Pons (tissue), 1 donor: ENCODE data around the gene DENND5B.

Source experiments
- DNase-seq: peaks from one replicate; pipeline ENCODE4 v3.0.0-alpha.2; 2016; ENCODE audit warnings: low spot score

The DENND5B gene

DNA sequence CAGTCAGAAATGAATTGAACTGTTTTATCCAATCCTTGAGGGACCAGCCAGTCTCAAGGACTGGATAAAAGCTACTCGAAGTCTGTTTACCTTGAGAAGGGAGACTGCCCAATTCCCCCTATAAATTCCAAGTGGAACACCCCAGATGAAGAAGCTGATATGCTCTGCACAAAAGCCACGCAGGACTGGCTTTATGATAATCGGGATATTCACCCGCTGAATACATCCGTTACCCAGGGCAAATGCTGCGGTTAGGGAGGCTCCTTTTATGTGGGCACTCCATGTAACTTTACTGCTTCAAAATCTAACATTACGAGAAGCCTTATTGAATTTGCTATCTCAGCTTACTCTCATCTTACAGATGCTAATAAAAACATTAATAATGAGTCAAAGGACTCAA, 119.1 kb downstream of the DENND5B start:
- no peak for DNase-seq

DNA sequence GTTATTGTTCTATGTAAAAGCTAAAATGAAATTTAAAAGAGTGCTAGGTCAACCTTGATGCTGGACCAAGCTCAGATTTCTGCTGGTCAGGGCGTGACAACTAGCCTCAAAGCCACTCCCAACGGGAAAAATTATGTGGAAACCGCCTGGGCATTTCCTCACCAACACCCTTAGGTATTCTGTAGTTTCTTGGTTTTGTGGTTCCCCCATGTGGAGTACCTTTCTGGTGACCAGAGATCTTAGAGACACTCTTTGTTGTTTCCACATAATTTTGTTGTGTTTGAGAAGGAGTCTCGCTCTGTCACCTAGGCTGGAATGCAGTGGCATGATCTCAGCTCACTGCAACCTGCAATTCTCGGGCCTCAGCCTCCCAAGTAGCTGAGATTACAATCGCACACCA, 119.9 kb downstream of the DENND5B start:
- no peak for DNase-seq

DNA sequence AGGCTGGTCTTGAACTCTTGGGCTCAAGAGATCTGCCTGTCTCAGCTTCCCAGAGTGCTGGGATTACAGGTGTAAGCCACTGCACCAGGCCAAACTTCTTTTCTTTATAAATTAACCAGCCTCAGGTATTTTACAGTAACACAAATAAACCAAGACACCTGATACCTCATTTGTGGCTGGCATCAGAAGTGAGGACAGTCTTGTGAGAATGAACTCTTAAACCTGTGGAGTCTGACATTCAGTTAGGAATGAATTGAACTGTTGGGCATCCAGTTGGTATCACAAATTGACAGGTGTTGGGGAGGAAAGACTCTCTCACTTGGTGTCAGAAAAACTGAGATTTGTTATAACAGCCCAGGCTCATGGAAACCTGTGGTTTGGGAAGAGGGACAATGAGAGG, 120.5 kb downstream of the DENND5B start:
- DNase-seq: no peak

DNA sequence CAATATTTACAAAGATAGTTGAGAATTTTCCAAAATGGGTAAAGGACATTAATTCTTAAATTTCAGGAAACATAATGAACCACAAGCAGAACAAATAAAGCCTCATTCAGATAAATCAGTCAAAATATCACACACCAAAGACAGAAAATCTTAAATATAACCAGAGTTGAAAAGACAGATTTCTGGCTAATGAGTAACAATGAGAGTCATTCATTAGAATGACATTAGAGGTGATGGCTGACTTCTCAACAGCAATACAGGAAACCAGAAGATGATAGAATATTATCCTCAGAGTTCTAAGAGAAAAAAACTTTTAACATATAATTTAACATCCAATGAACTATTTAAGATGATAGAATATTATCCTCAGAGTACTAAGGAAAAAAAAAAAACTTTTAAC, 124.2 kb downstream of the DENND5B start:
- DNase-seq: no peak

DNA sequence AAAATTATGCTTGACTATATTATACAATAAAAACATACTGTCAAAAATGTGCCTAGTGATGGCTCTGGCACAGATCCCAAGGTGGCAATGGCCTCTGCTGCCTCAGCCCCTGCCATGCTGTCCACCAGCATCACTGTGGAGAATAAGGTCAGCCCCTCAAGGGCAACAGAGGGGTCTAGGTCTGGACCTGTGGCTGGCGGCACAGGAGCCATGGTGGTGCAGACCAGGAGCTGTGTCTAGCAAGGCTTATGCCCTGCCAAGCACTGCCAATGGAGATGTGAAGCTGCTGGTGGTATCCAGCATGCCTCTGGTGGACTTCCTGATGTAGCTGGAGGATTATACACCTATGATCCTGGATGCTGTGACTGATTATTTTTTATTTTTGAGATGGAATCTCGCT, 125.9 kb downstream of the DENND5B start:
- no peak for DNase-seq

DNA sequence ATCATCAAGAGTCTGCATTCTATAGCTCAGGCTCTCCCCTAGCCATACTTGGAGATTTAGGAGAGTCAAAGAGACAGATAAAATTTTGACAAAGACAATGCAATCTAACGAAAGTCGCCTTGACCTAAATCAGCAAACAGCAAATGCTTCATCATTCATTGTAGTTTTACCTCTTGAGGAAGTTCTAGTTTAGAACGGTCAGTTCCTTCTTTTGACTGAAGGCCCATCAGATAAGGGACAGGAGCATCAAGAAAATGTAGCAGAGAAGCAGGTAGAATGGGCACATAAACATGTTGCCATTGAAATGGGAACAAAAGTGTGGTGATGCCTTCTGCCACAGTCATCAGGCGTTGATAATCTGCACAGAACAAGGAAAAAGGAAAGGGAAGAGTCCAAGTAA, 130.9 kb downstream of the DENND5B start:
- DNase-seq: no peak

DNA sequence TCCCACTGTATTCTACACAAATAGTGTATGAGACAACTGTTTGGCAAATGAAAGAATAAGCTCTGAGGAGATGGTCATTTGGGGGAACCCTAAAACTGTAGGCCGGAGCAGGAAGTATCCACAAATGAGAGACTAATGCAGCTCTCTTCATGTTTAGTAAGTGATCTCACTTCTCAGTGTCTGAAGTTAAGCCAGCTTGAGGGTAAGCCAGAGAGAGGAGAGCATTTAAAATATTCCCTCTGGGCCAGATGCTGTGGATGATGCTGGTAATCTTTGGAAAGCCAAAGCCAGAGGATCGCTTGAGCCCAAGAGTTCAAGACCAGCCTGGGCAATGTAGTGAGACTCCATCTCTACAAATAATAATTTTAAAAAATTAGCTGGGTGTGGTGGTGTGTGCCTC, 134.4 kb downstream of the DENND5B start:
- no peak for DNase-seq

DNA sequence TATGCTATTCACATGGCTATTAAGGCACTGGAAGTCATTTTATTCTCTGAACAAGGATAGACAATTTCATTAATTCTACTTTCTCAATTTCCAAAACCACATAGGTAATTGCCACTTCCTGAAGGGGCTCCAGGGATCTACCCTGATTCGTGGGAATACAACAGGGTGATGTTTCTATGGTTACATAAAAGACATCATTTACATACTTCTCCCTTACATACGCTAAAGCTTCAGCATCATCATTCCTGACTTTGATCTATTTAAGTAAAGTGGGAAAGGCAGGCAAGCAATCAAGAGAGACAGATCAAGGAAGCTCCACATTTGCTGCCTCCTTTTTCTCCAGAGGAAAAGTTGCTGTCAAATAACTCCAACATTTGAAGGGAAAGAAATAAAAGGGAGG, 146.2 kb downstream of the DENND5B start:
- DNase-seq: no peak

DNA sequence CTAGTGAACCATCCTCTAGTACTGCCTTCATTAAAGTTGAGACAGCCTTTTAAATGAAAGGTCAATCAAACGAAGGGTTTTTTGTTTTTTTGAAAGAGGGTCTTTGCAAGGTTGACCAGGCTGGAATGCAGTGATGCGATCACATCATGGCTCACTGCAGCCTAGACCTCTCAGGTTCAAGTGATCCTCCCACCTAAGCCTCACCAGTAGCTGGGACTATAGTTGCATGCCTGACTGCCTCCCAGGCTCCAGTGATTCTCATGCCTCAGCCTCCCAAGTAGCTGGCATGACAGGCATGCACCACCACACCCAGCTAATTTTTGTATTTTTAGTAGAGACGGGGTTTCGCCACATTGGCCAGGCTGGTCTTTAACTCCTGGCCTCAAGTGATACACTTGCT, 150.3 kb downstream of the DENND5B start:
- no peak for DNase-seq

DNA sequence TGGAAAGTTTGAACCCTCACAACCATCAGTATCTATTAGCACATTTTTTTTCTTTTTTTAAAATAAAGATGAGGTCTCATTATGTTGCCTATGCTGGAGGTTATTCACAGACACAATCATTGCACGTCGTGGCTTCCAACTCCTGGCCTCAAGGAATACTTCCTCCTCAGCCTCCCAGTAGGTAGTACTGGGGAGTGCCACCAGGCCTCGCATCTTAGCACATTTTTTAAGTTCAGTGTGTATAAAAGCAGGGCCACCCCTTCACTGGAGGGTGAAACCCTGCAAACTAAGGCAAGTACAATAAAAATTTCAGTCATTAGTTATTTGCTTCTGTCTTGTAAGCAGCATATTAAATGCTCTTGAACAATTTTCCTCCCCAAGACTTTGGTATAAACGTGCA, 150.8 kb downstream of the DENND5B start:
- DNase-seq: no peak

DNA sequence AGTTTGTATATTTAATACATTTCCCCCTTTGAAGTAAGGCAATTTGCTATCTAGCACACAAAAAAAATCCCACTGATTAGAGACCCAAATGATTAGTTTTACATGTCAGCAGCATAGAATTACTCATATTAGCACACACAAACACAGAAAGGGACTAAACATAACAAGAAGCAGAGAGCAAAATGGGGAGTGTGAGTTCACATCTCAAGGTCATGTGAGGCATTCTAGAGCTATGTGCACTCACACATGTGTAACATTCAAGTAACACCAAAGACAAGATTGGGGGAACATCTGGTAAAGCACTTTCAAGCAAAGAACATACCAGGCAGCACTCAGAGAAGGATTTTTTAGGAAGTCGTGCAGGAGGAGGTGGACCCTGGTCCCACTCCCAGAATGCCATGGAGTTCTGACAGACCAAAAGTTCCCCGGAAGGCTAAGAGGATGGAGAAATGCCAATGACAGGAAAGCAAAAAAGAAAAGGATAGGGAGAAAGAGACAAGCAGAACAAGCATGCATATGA, 159.2 kb downstream of the DENND5B start:
- DNase-seq: no peak

DNA sequence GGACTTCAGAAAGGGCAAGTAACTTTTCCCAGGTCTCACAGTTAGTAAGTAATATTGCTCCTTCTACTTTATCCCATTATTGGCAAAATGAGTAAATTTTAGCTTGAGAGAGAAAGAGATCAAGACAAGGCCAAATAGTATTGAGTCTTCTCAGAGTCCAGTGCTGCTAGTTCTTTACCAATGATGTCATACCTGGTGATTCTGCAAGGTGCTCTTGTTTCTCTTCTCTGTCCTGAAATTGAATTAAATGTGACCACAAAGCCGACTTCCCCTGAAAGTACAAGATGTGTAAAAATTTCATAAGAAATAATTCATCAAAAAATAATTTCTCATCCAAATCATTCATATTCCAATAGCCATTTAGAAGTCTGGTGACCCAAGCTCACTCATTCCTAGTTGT, 167.5 kb downstream of the DENND5B start:
- DNase-seq: no peak

DNA sequence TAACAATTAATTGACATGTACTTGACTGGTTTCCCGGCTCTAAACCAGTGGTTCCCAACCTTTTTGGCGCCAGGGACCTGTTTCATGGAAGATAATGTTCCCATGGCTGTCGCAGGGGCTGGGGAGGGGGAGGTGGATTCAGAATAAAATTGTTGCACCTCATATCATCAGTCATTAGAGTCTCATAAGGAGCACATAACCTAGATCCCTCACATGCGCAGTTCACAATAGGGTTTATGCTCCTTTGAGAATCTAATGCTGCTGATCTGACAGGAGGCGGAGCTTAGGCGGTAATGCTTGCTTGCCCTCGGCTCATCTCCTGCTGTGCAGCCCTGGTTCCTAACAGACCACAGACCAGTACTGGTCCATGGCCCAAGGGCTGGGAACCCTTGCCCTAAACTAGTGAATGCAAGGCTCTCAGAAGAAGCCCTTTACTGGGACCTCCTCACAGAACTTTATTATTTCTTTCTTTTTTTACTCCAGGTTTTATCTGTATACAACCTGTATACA, 178.6 kb downstream of the DENND5B start:
- DNase-seq: no peak

DNA sequence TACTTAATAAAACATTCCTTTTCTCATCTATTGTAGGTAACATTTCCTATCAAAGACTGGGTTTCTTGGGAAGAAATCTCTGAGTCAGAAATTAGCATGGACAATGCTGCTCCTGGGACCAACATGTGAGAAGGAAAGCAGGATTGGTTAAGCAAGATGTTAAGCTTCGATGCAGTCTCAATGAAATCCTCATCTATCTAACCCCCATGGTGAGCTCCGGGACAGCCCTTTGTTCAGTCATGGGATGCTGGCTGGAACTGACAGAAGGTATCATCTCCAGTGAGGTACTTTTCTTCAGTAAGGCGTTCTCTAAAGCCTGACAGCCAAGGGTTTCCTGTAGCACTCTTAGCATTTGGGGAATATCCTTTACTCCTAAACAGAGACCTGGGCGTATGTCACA, 182.2 kb downstream of the DENND5B start:
- no peak for DNase-seq

DNA sequence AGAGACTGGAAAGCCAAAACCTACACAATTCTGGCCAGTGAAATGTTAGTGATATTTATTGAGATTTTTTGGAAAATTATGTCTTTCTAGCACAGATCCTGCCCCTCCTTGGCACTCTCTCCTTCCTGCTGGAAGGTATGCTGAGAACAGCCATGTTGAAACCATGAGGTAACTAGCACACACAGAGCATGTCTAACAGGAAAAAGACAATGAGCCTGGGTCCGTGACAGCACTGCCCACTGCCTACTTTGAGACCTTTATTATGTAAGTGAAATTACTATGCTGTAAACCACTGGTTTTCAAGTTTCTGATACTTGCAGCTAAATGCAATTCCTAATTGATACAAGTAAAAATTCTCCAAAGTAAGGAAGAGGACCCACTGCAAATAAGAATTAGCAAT, 183.4 kb downstream of the DENND5B start:
- no peak for DNase-seq

DNA sequence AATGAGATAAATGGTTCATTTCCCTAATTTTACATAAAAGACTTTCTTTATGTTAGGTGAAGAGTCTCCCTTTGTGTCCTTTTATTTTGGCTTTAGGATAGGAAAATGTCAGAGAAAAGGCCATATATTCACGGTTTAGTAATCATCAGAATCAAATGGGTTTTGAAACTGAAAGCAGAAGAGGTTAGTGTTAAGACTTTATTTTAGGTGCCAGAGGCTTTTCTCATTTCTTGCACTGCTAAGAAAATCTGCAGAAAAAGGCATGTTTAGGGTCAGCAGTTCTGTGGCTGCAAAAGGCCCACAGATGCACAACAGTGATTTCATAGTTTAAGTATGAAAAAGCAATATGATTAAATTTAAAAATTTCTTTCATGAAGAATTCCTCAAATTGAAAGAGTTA, 184.6 kb downstream of the DENND5B start:
- no peak for DNase-seq

DNA sequence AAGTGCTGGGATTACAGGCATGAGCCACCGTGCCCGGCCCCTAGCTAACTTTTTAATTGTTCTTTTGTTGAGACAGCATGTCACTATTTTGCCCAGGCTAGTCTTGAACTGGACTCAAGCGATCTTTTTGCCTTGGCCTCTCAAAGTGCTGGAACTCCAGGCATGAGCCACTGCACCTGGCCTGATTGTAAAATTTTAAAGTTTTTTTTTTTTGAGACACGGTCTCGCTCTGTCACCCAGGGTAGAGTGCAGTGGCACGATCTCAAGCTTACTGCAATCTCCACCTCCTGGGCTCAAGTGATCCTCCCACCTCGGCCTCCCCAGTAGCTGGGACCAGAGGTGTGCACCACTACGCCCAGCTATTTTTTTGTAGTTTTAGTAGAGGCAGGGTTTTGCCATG, 185.9 kb downstream of the DENND5B start:
- no peak for DNase-seq

DNA sequence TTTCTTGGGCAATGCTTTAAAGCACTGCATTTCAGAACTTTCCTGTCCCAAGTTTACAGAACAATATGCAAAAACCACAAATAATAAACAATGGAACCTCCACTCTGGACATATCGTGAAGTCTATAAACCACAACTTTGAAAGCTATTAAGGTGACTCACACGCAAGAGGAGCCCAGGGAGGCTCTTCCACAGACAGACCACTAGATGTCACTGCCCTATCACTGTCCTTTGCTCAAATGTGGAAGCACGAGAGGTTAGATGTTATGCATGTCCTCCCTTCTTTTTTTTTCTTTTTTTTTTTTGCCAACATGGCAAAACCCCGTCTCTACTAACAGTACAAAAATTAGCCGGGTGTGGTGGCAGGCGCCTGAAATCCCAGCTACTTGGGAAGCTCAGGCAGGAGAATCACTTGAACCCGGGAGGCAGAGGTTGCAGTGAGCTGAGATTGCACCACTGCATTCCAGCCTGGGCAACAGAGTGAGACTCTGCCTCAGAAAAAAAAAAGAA, 187.8 kb downstream of the DENND5B start:
- peak; percentile 87 for DNase-seq

DNA sequence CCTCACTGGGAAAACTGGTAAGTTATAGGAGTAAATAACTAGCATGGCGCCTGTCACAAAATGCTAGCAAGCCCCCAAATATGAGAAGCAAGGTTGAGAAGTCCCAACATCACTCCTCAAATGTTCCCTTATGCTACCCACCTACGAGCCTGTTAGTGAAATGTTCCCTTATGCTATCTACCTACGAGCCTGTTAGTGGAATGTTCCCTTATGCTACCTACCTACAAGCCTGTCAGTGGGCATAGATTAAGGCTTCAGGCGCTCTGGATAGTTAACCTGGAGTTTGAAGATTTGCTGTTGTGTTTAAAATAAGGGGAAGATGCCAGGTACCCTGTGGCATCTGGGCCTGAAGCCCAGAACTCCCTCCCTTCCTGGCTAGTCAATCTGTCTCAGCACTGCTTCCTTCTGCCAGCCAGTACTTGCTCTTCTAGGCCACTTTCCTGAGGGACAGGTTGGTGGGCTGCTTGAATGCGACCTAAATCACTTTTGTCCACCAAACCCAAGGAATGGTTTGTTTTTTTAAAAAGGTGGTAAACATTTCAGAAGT, 197.9 kb downstream of the DENND5B start:
- peak; percentile 25 for DNase-seq

DNA sequence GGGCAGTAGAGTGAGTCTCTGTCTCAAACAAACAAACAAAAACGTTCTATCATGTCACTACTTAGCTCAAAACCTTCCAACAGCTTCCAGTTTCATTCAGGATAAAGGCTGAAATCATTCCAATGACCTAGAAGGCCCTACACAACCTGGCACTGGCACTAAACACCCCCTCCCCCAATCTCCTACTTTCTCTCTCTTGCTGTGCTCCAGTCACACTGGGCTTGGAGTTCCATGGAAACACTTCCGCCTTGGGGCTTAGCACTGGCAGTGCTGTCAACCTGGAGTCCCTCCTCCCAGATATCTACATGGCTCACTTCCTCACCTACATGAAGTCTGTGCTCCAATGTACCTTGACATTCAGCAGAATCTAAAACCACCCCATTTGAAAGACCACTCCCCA, 199.9 kb downstream of the DENND5B start:
- no peak for DNase-seq

DNA sequence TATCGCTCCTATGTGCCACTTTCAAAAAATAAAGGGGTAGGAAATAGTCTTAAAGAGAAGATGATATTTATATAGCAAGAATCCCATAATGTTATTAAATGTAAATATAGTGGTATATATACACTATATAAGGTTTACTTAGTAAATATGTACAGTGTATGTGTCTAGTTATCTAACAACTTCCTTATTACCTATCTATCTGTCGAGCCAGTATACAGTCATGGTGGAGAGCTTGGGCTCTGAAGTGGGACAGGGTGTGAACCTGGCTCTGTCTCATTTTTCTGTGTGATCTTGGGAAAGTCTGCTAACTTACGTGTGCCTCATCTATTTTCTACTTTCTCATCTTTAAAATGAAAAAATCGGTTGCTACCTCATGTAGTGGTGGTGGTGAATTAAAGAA, 202.2 kb downstream of the DENND5B start:
- no peak for DNase-seq

DNA sequence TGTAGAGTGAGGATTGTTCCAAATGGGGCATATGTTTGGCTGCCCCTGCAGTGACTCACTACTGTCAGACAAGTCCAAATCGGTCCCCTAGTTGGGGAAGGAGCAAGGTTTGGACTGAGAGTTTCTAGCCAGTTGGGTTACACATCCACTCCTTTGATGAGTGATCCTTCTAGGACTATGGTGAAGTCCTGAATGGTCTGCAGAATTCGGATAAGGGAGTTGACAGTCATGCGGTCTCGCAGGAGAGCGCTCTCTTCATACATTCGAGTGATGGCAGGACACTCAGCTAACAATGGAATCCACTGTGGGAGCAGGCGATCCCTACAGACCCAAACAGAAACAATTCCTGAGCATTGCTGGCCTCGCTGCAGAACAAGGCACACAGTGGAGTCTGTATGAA, 203.5 kb downstream of the DENND5B start:
- DNase-seq: peak; percentile 49

DNA sequence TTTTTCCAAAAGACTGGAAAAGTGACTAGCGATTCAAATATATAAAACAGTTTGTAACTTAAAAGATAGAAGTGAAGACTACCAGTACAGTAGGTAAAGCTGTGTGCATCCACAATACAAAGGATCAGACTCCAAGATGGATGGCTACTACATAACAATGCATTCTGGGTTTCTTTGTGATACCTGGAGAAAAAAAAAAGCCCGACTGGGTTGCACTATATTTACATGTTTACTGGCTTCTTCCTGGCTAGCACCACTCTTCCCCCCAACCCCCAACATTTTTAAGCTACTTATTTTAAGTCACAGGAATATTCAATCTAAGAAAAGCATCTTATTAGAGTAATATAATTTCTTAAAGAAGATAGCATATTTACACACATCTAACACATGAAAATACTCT, 203.9 kb downstream of the DENND5B start:
- DNase-seq: no peak

DNA sequence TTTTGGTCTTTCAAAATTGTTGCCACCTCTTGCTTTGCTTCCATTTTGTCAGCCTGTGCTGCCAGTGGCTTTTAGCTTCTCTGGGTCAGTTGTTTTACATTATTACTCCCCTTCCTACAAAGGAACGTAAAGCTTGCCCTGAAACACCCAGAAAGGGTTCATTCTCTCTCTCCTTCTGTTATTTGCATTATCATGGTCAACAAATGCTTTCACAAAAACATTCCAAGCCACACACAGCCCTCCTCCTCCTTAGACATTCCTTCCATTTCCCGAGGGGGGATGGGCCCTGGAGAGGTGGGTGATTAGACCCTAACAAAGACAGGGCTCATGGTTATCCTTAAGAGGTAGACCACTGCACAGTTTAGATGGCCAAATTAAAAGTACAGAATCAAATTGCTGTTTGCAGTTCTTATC, 204.6 kb downstream of the DENND5B start:
- no peak for DNase-seq
